HFF-Myc (cell line): Measurements from ENCODE around the gene CNTLN.
A peak's percentile ranks its signal among the peaks of the same experiment; 100 is the strongest.

ENCODE experiments used
- DNase-seq: peaks from one replicate; pipeline ENCODE4 v3.0.0-alpha.2; 2011; ENCODE audit warnings: low read depth; ENCODE audit errors: extremely low read depth
- H3K4me3 ChIP-seq: replicated peaks from 2 replicates; pipeline ENCODE4 v1.5.1; 2011; ENCODE audit warnings: low read depth, mild to moderate bottlenecking, control low read depth, low read length
- TF ChIP-seq, protein P1 (sequence below): IDR thresholded peaks from 2 replicates; pipeline ENCODE4 v1.5.1; 2012; ENCODE audit warnings: mild to moderate bottlenecking, low read depth, low read length, control low read depth; ENCODE audit errors: missing control alignments

The CNTLN gene, protein sequence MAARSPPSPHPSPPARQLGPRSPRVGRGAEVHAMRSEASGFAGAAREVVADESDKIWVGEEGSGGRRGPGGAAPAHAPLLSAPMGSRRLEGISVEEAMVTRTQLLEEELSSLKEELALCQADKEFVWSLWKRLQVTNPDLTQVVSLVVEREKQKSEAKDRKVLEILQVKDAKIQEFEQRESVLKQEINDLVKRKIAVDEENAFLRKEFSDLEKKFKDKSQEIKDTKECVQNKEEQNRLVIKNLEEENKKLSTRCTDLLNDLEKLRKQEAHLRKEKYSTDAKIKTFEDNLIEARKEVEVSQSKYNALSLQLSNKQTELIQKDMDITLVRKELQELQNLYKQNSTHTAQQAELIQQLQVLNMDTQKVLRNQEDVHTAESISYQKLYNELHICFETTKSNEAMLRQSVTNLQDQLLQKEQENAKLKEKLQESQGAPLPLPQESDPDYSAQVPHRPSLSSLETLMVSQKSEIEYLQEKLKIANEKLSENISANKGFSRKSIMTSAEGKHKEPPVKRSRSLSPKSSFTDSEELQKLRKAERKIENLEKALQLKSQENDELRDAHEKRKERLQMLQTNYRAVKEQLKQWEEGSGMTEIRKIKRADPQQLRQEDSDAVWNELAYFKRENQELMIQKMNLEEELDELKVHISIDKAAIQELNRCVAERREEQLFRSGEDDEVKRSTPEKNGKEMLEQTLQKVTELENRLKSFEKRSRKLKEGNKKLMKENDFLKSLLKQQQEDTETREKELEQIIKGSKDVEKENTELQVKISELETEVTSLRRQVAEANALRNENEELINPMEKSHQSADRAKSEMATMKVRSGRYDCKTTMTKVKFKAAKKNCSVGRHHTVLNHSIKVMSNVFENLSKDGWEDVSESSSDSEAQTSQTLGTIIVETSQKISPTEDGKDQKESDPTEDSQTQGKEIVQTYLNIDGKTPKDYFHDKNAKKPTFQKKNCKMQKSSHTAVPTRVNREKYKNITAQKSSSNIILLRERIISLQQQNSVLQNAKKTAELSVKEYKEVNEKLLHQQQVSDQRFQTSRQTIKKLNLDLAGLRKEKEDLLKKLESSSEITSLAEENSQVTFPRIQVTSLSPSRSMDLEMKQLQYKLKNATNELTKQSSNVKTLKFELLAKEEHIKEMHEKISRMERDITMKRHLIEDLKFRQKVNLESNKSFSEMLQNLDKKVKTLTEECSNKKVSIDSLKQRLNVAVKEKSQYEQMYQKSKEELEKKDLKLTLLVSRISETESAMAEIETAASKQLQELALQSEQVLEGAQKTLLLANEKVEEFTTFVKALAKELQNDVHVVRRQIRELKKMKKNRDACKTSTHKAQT (N-terminal part only)

GRCh38 chr9:17134396-17135294, at the start of gene CNTLN:
Gene CNTLN (plus strand): TSS chr9:17135040. CDS start chr9:17135066, 26 bp downstream.
- peak within 1 kb of the TSS; percentile 70 for H3K4me3 ChIP-seq
- TF ChIP-seq, protein P1, sequence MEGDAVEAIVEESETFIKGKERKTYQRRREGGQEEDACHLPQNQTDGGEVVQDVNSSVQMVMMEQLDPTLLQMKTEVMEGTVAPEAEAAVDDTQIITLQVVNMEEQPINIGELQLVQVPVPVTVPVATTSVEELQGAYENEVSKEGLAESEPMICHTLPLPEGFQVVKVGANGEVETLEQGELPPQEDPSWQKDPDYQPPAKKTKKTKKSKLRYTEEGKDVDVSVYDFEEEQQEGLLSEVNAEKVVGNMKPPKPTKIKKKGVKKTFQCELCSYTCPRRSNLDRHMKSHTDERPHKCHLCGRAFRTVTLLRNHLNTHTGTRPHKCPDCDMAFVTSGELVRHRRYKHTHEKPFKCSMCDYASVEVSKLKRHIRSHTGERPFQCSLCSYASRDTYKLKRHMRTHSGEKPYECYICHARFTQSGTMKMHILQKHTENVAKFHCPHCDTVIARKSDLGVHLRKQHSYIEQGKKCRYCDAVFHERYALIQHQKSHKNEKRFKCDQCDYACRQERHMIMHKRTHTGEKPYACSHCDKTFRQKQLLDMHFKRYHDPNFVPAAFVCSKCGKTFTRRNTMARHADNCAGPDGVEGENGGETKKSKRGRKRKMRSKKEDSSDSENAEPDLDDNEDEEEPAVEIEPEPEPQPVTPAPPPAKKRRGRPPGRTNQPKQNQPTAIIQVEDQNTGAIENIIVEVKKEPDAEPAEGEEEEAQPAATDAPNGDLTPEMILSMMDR: no peak
- peak; percentile 80 for DNase-seq

DNA sequence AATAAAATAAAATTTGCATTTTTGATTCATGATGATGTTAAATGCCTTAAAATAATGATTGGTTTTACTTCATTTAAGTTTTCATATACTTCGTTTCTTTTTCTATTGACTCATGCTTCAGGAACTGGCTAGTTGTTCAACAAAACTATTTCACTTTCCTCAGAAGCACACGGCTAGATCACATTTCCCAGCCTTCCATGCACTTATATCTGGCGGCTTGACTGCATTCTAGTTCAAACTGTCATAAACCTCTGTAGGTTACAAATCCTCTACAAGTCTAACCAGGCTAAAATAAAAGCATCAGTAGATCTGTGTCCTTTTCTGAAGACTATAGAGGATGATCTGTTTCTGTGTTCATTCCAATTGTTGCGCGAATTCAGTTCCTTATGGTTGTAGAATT, 46.3 kb upstream of the CNTLN start:
- TF ChIP-seq, protein P1: no peak
- H3K4me3 ChIP-seq: no peak overlapping the region
- DNase-seq: no peak

- DNase-seq: no peak
- TF ChIP-seq, protein P1: no peak
- no peak overlapping the region for H3K4me3 ChIP-seq
Measured at GRCh38 chr9:17090041-17090440, 44.8 kb upstream of the CNTLN start.

DNA sequence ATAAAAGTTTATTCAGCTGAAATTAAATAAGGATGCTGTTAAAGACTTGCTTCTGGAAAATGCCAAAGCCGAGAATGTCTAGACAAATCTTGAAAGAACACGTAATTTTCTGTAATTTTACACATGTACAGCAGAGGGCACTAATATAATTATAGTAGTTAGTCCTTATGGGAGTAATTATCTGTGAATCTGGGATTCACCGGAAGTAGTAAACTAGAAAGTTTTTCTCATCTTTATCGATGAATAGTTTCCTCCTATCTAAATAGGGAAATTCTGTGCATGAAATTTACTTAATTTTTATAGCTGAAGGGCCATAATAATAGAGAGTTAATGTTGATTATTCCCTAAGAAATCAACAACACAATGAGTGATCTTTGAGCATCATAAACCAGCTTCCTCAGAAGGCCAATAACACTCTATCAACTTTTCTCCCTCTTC, 18.4 kb upstream of the CNTLN start:
- no peak overlapping the region for H3K4me3 ChIP-seq
- TF ChIP-seq, protein P1: peak; percentile 10
- DNase-seq: peak; percentile 29

DNA sequence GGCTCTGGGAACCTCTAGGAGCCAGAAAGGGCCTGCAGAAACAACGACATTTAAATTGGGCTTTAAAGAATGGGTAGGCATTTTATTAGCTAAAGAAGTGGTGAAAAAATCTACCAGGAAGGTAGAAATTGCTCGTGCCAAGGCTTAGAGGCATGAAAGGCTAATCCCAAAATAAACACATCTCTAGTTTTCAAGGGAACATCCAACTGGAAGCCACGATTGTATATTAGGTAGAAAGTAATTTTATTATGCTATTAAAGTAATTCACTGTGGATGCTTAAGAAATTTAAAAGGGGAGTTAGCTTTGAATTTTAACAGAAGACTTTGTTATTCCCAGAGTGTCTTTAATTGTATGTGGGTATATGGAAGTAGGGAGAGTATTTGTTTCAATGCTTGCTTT, 17.5 kb upstream of the CNTLN start:
- no peak overlapping the region for H3K4me3 ChIP-seq
- TF ChIP-seq, protein P1: no peak
- no peak for DNase-seq
